ENCODE results near the gene PF4V1.

Gene PF4V1

DNA sequence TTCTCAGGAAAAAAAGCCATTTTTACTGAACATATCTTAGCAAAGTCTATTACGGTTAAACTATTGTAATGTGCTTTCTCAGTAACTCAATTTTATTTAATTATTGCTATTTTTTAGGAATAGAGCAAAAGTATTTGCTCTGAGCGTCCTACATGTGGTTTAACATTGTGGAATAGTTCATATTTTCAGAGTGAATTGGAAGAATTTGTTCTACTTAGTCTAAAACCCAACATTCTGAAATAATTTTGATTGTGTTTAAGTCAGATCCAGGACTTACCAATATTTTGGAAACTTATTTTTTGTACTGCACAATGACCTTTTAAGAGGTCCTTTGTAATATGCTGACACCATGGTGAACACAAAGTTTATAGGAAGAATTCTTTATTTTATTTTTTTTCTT lies 43.3 kb downstream of the PF4V1 start:
- H3K27ac ChIP-seq (ENCODE audit: extremely low read depth, low read depth, low read length): no peak overlapping the region
- H3K36me3 ChIP-seq (ENCODE audit: control insufficient read depth in 2 of 2, insufficient read depth in 1 of 2, low read length in 2 of 2): no peaks in the 10 kb centered on the region
- TF ChIP-seq, protein P1, sequence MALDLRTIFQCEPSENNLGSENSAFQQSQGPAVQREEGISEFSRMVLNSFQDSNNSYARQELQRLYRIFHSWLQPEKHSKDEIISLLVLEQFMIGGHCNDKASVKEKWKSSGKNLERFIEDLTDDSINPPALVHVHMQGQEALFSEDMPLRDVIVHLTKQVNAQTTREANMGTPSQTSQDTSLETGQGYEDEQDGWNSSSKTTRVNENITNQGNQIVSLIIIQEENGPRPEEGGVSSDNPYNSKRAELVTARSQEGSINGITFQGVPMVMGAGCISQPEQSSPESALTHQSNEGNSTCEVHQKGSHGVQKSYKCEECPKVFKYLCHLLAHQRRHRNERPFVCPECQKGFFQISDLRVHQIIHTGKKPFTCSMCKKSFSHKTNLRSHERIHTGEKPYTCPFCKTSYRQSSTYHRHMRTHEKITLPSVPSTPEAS (tag by site-specific recombination; IDR thresholded peaks at IDR 0.05): no peak
- TF ChIP-seq OSR2 (tag by site-specific recombination; IDR thresholded peaks at IDR 0.05) (no peak), ZNF157 (tag by site-specific recombination; IDR thresholded peaks at IDR 0.05) (no peak), GLI2 (tag by site-specific recombination; IDR thresholded peaks at IDR 0.05; ENCODE audit: borderline replicate concordance, low read depth) (no peak), ZNF571 (tag by site-specific recombination; IDR thresholded peaks at IDR 0.05) (no peak), ZNF610 (tag by site-specific recombination; IDR thresholded peaks at IDR 0.05; ENCODE audit: borderline replicate concordance) (no peak), ZNF560 (tag by site-specific recombination; IDR thresholded peaks at IDR 0.05; ENCODE audit: borderline replicate concordance) (no peak), GFI1B (tag by site-specific recombination; IDR thresholded peaks at IDR 0.05) (no peak), ZNF239 (tag by site-specific recombination; IDR thresholded peaks at IDR 0.05) (no peak), ZNF426 (tag by site-specific recombination; IDR thresholded peaks at IDR 0.05) (no peak), BCL11B (tag by site-specific recombination; IDR thresholded peaks at IDR 0.05; ENCODE audit: low read depth) (no peak), SALL2 (tag by site-specific recombination; IDR thresholded peaks at IDR 0.05; ENCODE audit: borderline replicate concordance) (no peak)
- TF ChIP-seq, protein P2, sequence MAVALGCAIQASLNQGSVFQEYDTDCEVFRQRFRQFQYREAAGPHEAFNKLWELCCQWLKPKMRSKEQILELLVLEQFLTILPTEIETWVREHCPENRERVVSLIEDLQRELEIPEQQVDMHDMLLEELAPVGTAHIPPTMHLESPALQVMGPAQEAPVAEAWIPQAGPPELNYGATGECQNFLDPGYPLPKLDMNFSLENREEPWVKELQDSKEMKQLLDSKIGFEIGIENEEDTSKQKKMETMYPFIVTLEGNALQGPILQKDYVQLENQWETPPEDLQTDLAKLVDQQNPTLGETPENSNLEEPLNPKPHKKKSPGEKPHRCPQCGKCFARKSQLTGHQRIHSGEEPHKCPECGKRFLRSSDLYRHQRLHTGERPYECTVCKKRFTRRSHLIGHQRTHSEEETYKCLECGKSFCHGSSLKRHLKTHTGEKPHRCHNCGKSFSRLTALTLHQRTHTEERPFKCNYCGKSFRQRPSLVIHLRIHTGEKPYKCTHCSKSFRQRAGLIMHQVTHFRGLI (tag by site-specific recombination; IDR thresholded peaks at IDR 0.05): no peak
- TF ChIP-seq, protein P3, sequence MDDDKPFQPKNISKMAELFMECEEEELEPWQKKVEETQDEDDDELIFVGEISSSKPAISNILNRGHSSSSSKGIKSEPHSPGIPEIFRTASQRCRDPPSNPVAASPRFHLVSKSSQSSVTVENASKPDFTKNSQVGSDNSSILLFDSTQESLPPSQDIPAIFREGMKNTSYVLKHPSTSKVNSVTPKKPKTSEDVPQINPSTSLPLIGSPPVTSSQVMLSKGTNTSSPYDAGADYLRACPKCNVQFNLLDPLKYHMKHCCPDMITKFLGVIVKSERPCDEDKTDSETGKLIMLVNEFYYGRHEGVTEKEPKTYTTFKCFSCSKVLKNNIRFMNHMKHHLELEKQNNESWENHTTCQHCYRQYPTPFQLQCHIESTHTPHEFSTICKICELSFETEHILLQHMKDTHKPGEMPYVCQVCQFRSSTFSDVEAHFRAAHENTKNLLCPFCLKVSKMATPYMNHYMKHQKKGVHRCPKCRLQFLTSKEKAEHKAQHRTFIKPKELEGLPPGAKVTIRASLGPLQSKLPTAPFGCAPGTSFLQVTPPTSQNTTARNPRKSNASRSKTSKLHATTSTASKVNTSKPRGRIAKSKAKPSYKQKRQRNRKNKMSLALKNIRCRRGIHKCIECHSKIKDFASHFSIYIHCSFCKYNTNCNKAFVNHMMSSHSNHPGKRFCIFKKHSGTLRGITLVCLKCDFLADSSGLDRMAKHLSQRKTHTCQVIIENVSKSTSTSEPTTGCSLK (tag by site-specific recombination; IDR thresholded peaks at IDR 0.05): no peak
- TF ChIP-seq, protein P4, sequence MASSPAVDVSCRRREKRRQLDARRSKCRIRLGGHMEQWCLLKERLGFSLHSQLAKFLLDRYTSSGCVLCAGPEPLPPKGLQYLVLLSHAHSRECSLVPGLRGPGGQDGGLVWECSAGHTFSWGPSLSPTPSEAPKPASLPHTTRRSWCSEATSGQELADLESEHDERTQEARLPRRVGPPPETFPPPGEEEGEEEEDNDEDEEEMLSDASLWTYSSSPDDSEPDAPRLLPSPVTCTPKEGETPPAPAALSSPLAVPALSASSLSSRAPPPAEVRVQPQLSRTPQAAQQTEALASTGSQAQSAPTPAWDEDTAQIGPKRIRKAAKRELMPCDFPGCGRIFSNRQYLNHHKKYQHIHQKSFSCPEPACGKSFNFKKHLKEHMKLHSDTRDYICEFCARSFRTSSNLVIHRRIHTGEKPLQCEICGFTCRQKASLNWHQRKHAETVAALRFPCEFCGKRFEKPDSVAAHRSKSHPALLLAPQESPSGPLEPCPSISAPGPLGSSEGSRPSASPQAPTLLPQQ (tag by site-specific recombination; IDR thresholded peaks at IDR 0.05): no peak
- TF ChIP-seq, protein P5, sequence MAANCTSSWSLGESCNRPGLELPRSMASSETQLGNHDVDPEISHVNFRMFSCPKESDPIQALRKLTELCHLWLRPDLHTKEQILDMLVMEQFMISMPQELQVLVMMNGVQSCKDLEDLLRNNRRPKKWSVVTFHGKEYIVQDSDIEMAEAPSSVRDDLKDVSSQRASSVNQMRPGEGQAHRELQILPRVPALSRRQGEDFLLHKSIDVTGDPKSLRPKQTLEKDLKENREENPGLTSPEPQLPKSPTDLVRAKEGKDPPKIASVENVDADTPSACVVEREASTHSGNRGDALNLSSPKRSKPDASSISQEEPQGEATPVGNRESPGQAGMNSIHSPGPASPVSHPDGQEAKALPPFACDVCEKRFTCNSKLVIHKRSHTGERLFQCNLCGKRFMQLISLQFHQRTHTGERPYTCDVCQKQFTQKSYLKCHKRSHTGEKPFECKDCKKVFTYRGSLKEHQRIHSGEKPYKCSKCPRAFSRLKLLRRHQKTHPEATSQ (tag by site-specific recombination; IDR thresholded peaks at IDR 0.05): no peak
- TF ChIP-seq, protein P6, sequence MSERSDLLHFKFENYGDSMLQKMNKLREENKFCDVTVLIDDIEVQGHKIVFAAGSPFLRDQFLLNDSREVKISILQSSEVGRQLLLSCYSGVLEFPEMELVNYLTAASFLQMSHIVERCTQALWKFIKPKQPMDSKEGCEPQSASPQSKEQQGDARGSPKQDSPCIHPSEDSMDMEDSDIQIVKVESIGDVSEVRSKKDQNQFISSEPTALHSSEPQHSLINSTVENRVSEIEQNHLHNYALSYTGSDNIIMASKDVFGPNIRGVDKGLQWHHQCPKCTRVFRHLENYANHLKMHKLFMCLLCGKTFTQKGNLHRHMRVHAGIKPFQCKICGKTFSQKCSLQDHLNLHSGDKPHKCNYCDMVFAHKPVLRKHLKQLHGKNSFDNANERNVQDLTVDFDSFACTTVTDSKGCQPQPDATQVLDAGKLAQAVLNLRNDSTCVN (tag by site-specific recombination; optimal IDR thresholded peaks at IDR 0.05): no peak
- CTCF ChIA-PET: no interaction called here
- POLR2A ChIA-PET: no interaction called here
- H3K9me3 ChIP-seq (ENCODE audit: control insufficient read depth, insufficient read depth, low read depth, low read length): no peaks in the 10 kb centered on the region
- peaks cover 8% of the 10 kb centered on the region; the same call in 1 of the 2 replicates for H3K4me1 ChIP-seq (ENCODE audit: control insufficient read depth, insufficient read depth, low read length)
- no peak overlapping the region for H3K4me3 ChIP-seq (ENCODE audit: low read depth, low read length)
